ENCODE measurements around the gene ERVK3-1. TPM values are rescaled to one million over a fixed set of nuclear protein-coding genes. Genes with fewer than 3 reads are reported as not detected.
A peak's percentile ranks its signal among the peaks of the same experiment; 100 is the strongest.
"Not testable (repeated sequence)": the region's sequence is repeated elsewhere in the genome, so short reads cannot be mapped to it uniquely, and the experiment has no call there.

ERVK3-1 gene, protein sequence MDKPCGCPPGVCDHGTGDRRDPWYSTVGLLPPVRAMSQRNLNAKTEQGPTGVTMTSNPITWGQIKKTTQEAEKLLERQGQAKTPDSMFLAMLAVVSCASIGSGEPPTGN
- total RNA-seq = 22.4 TPM

DNA sequence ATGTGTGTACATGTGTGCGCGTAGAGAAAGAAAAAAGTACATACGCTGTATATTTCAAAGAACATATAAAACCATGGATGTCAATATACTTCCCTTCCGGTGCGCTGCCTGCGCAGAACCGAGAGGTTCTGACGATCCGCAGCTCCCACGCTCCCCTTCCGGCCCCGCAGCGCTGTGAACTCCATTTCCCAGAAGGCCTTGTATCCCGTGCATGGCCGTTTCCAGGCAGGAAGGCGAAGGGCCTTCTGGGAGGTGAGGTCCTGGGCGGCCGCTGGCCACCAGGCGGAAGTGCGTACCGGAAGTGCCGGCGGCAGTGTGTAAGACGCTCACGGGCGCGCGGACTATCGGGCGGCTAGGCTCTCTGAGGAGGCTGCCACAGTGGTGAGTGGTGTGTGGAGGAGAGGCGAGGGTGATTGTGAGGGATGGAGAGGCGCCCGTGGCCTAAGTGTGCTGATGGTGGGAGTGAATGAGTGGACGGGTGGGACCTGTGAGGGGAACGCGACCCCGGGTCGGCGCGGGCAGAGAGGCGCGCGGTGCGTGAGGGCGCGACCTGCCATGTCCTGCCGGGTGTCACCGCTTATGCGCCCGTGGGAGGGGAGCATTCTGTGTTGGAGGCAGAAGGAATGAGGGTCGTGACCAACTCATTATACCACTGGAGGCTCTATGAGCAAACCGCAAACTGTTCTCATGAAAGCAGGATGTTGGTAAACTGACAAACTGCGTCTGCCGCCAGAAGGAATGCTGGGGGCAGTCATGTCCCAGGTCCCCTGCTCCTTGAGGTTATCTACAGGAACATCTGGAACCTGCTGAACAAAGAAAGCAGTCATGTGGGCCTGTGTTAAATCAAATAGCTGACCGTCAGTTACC is at the start of gene ERVK3-1:
ERVK3-1 (plus strand) TSS at position 313 of the 867 bp plus-strand sequence. CDS start 6,792 bp downstream, outside the sequence.
- FAIRE-seq = peak; percentile 54

GRCh38 chr19:58258259-58258658 is 46.9 kb upstream of the ERVK3-1 start:
- FAIRE-seq; DNase-seq (ENCODE audit: low spot score in 2 of 2): not testable (repeated sequence)

More for the DNA sequence above, at the start of gene ERVK3-1:
- peak; percentile 94 to 97 for DNase-seq (ENCODE audit: low spot score in 2 of 2)

GRCh38 chr19:58261600-58261967 is 43.6 kb upstream of the ERVK3-1 start:
- FAIRE-seq (no peak), DNase-seq (ENCODE audit: low spot score in 2 of 2) (no peak)

GRCh38 chr19:58261968-58262921 is 42.9 kb upstream of the ERVK3-1 start:
- DNase-seq (ENCODE audit: low spot score in 2 of 2) = no peak
- FAIRE-seq = no peak

GRCh38 chr19:58262922-58263296 is 42.3 kb upstream of the ERVK3-1 start:
- DNase-seq (ENCODE audit: low spot score in 2 of 2) (no peak), FAIRE-seq (no peak)

- no peak for DNase-seq (ENCODE audit: low spot score in 2 of 2)
Observed at GRCh38 chr19:58265100-58265499, 40.1 kb upstream of the ERVK3-1 start.

DNA sequence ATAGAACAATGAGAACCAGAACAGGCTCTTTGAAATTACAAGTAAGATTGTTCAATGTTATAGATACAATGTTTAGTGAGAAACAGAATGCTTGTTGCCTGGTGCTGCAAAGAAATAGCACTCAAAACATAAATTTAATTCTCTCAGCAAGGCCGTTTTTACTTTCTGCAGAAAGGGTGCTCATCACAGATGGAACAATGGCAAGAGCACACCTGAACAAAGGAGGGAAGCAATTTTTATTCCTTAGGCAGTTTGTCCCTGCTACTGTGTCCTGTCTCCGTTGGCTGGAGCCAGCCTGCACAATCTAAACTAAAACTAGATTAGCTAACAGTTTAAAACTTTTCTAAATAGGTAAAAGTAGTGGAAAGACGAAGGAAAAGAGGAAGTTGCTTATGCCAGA is 36.8 kb upstream of the ERVK3-1 start:
- DNase-seq (ENCODE audit: low spot score in 2 of 2) (no peak), FAIRE-seq (no peak)

More at GRCh38 chr19:58265100-58265499, 40.1 kb upstream of the ERVK3-1 start:
- FAIRE-seq = no peak

- DNase-seq (ENCODE audit: low spot score in 2 of 2) = peak in 1 of 2 donors; percentile 36
- FAIRE-seq = no peak
Observed at GRCh38 chr19:58274771-58275201, 30.4 kb upstream of the ERVK3-1 start.

DNA sequence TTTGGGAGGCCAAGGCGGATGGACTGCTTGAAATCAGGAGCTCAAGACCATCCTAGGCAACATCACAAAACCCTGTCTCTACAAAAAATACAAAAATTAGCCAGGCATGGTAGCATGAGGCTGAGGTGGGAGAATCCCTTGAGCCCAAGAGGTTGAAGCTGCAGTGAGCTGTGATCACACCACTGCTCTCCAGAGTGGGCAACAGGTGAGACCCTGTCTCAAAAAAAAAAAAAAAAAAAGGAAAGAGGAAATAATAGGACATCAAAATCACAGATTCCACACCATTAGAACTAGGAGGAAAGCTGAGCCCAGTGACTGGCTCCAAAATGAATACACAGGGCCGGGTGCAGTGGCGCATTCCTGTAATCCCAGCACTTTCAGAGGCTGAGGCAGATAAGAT is 29.6 kb upstream of the ERVK3-1 start:
- FAIRE-seq (no peak), DNase-seq (ENCODE audit: low spot score in 2 of 2) (no peak)

DNA sequence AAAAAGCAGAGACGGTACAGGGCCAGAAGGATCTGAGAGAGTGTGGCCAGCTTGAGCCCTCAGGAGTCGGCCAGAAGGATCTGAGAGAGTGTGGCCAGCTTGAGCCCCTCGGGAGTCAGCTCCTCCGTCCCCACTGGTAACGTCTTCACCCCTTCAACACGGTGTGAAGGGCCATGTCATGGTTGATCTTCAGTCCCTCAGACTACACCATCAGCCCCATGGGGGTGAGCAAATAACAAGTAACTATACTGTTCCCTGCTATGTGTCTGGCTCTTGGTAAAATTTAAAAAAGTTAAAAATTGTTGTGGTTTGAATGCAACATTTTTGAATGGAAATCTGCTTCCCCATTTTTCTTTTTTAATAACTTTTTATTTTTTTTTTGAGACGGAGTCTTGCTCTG is 28.0 kb upstream of the ERVK3-1 start:
- DNase-seq (ENCODE audit: low spot score in 2 of 2) (no peak), FAIRE-seq (no peak)

- DNase-seq (ENCODE audit: low spot score in 2 of 2) = no peak
- no peak for FAIRE-seq
Observed at GRCh38 chr19:58277748-58278540, 27.2 kb upstream of the ERVK3-1 start.

DNA sequence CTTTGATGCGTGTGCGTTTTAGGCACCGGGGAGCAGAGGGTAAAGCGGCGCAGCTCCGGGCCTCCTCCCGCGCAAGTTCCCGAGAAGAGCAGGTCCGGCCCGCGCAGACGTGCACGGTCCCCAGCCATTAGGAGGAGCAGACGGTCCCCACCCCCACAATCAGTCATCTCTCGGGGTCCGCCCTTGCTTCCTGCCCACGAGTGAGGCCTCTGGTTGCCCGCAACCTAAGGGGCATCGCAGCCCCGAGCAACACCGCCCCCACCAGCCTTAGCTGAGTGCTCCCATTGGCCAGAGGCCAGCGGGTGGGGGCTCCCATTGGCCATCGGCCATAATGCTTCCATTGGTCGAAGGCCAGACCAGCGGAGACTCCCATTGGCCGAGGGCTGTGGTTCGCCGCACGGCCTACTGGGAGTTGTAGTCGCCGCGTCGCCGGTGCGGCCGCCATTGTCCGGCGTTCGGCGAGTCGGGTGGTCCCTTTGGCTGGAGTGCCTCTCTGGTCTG is 26.6 kb upstream of the ERVK3-1 start, which contains the start of gene ZNF8:
ZNF8 (plus strand) TSS at position 415 of the 501 bp plus-strand sequence. CDS start 127 bp downstream, outside the sequence.
- FAIRE-seq (peak; percentile 28), DNase-seq (ENCODE audit: low spot score in 2 of 2) (peak; percentile 89 to 98)

DNA sequence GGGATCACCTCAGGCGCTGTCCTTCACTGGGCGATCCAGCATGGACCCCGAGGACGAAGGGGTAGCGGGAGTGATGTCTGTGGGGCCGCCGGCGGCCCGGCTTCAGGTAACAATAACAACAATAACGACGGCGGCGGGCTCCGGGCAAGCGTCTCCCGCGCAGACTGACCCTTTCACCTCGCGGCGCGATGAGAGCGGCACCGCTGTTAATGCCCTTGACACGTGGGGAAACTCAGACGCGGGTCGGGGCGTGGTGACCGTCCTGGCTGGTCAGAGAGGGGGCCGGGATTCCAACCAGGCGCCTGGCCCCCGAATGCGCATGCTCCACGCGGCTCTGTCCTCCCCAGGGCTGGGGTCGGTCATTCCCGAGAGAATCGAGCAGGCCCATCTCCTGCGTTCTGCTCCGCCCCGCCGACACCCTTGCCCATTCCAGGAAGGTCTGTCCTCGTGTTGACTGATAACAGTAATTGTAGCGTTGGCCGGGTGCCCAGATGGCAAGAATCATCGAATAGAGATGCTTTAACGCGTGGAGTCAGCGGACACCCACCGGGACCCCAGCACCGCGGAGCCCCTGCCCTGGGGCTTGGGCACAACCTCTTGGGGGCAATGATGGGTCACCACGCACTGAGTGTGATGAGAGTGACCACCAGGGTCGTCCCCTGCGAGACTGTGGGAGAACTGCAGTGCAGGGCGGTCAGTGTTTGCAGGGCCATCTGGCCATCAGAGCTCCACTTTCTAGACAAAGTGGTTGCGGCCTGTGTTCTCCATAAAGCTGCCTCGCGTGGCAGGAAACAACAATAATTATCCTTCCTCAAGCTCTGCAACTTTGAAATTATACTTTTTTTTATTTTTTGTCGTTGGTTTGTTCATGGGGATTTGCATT is 25.9 kb upstream of the ERVK3-1 start:
- FAIRE-seq = no peak

GRCh38 chr19:58279925-58280316 is 25.3 kb upstream of the ERVK3-1 start:
- no peak for DNase-seq (ENCODE audit: low spot score in 2 of 2)
- no peak for FAIRE-seq

More for the DNA sequence above, 25.9 kb upstream of the ERVK3-1 start:
- peak; percentile 21 to 64 for DNase-seq (ENCODE audit: low spot score in 2 of 2)

DNA sequence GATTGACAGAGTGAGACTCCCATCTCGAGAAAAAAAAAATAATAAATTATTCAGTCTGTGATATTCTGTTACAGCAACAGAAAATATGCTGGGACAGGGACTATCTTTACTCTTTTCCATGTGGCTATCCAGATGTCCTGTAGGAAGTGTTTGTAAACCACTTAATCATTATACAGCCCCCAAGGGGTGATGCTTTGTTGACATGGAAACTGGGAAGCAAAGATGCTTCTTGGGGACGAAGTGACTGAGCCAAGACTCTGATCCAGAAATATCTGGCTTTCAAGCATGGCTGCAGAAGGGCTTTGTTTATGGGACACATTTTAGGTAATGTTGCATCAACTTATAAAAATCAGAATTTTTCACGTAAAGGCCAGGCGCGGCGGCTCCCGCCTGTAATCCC is 21.0 kb upstream of the ERVK3-1 start:
- no peak for FAIRE-seq
- DNase-seq (ENCODE audit: low spot score in 2 of 2) = no peak

DNA sequence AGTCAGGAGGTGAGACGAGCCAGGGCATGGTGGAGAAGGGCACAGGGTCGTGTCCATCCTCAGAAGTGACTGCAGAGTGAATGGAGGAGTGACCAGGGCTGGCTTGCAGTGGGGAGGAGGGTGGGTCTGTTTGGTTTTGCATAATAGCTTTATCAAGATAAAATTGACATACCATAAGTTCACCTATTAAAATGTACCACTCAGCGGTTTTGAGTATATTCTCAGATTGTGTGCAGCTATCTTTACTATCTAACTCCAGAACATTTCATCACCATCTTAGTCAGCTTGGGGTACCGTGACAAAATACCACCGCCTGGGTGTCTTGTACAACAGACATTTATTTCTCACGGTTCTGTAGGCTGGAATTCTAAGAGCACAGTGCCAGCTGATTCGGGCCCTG is 13.2 kb upstream of the ERVK3-1 start:
- FAIRE-seq = no peak
- DNase-seq (ENCODE audit: low spot score in 2 of 2) = no peak

DNA sequence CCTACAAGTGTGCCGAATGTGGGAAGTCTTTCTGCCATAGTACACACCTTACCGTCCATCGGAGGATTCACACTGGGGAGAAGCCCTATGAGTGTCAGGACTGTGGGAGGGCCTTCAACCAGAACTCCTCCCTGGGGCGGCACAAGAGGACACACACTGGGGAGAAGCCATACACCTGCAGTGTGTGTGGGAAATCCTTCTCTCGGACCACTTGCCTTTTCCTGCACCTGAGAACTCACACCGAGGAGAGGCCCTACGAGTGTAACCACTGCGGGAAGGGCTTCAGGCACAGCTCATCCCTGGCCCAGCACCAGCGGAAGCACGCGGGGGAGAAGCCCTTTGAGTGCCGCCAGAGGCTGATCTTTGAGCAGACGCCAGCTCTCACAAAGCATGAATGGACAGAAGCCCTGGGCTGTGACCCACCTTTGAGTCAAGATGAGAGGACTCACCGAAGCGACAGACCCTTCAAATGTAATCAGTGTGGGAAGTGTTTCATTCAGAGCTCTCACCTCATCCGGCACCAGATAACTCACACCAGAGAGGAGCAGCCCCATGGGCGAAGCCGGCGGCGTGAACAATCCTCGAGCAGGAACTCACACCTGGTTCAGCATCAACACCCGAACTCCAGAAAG is 10.3 kb upstream of the ERVK3-1 start:
- DNase-seq (ENCODE audit: low spot score in 2 of 2) = no peak
- FAIRE-seq = no peak

- DNase-seq (ENCODE audit: low spot score in 2 of 2) = no peak
- no peak for FAIRE-seq
Observed at GRCh38 chr19:58296104-58296503, 9.1 kb upstream of the ERVK3-1 start.
